Common myeloid progenitor, CD34-positive (primary cell): Measurements from ENCODE around the gene RBFOX2.

Source experiments
- CTCF ChIA-PET: fragments of 350-600 bp; sonication (Branson Sonifier 250); formaldehyde crosslinking; loops from one replicate; lab custom pipeline; 2021; ENCODE audit warnings: antibody characterized with exemption; lab: Charles Lee
- POLR2A ChIA-PET: fragments of 350-600 bp; sonication (Branson Sonifier 250); formaldehyde crosslinking; loops from one replicate; lab custom pipeline; 2021; ENCODE audit warnings: antibody characterized with exemption; lab: Charles Lee
- DNase-seq, 3 donors: peaks; one replicate each; pipeline versions ENCODE4 v3.0.0 to v3.0.0-alpha.2; 2013
- H3K27ac ChIP-seq, 2 experiments: 1 replicate in 1 of 2; 2 replicates in 1 of 2; pipeline ENCODE4 v1.7.0; 2013; ENCODE audit warnings: inconsistent platforms in 2 of 2, low read length in 2 of 2, mild to moderate bottlenecking in 2 of 2, low read depth in 1 of 2, moderate library complexity in 1 of 2; ENCODE audit not compliant: severe bottlenecking in 2 of 2, insufficient read depth in 1 of 2, poor library complexity in 1 of 2
- H3K27me3 ChIP-seq, 5 experiments: replicated peaks in 2 of 5; 1 replicate in 3 of 5; 2 replicates in 2 of 5; pipeline versions ENCODE4 v1.6.1 to v1.7.0; 2013; ENCODE audit warnings: low read length in 4 of 5, mild to moderate bottlenecking in 2 of 5, moderate library complexity in 2 of 5, inconsistent platforms in 1 of 5; ENCODE audit not compliant: insufficient read depth in 5 of 5, control insufficient read depth in 4 of 5
- H3K36me3 ChIP-seq, 4 experiments: 1 replicate in 2 of 4; 2 replicates in 2 of 4; pipeline versions ENCODE4 v1.6.1 to v1.7.0; 2013; ENCODE audit warnings: low read length in 3 of 4, control low read depth in 1 of 4, mild to moderate bottlenecking in 1 of 4; ENCODE audit not compliant: control insufficient read depth in 4 of 4, insufficient read depth in 4 of 4
- H3K4me1 ChIP-seq, 4 experiments: 1 replicate in 3 of 4; 2 replicates in 1 of 4; pipeline versions ENCODE4 v1.6.1 to v1.7.1; 2013; ENCODE audit warnings: low read length in 3 of 4, mild to moderate bottlenecking in 3 of 4, control low read depth in 1 of 4, inconsistent platforms in 1 of 4, moderate library complexity in 1 of 4; ENCODE audit not compliant: control insufficient read depth in 4 of 4, insufficient read depth in 4 of 4; ENCODE audit errors: control extremely low read depth in 1 of 4
- H3K4me3 ChIP-seq, 7 experiments: 1 replicate in 4 of 7; 2 replicates in 3 of 7; pipeline versions ENCODE4 v1.5.1 to v1.7.0; 2013; ENCODE audit warnings: mild to moderate bottlenecking in 7 of 7, low read length in 6 of 7, moderate library complexity in 6 of 7, inconsistent platforms in 2 of 7, low read depth in 2 of 7, control low read depth in 1 of 7; ENCODE audit not compliant: insufficient read depth in 4 of 7, control insufficient read depth in 1 of 7; ENCODE audit errors: extremely low read depth in 1 of 7
- H3K9me3 ChIP-seq, 5 experiments: 1 replicate in 4 of 5; 2 replicates in 1 of 5; pipeline versions ENCODE4 v1.6.1 to v1.7.1; 2013; ENCODE audit warnings: low read length in 4 of 5, mild to moderate bottlenecking in 2 of 5, inconsistent platforms in 1 of 5, low read depth in 1 of 5, moderate library complexity in 1 of 5; ENCODE audit not compliant: control insufficient read depth in 4 of 5, insufficient read depth in 2 of 5; ENCODE audit errors: control extremely low read depth in 1 of 5
- WGBS: methylation state at CpG from one replicate; pipeline ENCODE4 v1.1.5; 2013; ENCODE audit not compliant: insufficient coverage; 5-methylcytosine and 5-hydroxymethylcytosine counted together

RBFOX2 gene

DNA sequence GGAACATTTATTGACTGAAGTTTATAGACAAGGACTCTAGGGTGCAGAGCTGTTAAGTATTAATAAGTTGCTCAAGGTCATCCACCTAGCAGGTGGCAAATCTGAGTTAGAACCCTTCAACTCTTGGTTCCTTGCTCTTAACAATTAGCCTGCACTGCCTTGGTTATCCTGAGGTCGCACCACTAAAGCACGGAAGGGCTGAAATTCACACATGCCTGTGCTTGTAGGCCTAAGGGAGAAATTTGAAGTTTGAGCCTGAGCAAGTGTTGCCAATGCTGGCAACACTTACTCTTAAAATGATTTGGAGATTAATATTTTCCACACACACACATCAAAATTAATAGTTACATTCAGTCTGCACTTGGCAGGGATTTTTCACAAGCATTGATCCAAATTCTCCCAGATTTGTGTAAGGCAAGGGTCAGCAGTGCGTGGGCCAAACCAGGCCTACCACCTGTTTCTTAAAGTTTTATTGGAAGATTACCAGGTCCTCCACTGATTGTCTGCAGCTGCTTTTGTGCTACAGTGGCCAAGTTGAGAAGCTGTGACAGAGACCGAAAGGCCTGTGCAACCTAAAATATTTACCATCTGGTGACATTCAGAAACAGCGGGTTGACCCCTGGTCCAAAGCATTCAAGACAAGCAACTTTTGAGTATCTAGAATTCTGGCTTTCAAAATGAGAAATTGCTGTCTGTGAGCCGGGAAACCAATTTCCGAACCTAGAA, 294.7 kb downstream of the RBFOX2 start:
- Histone ChIP-seq H3K27ac (no peak overlapping the region), H3K9me3 (no peaks in the 10 kb centered on the region), H3K36me3 (peaks cover 0 to 1% (median 0%) of the 10 kb centered on the region in 4 experiments), H3K27me3 (peaks cover 0 to 7% (median 0%) of the 10 kb centered on the region in 5 experiments), H3K4me3 (no peak overlapping the region), H3K4me1 (no peaks in the 10 kb centered on the region)
- ChIA-PET CTCF (no interaction called here), POLR2A (no interaction called here)
- DNase-seq: no peak
- whole genome bisulfite sequencing: 76% methylated on average over 3 of the region's 7 CpGs

DNA sequence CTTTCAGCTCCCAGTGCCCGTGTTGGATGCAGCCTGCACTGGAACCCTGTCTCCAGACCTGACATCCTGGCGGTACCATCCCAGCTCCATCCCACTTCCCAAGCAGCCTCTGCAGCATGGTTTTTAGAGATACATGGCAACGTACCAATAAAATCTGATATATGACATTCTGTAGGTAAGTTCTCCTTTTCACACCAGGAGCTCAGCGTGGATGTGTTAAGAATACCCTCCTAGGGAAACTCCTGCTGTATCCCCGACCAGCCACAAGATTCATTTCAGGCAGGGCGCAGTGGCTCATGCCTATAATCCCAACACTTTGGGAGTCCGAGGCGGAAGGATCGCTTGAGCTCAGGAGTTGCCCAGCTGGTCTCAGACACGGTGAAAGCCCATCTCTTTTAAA, 295.6 kb downstream of the RBFOX2 start:
- no peaks in the 10 kb centered on the region for H3K4me1 ChIP-seq
- no peaks in the 10 kb centered on the region for H3K36me3 ChIP-seq
- WGBS: 98% methylated on average over 9 of the region's 10 CpGs
- H3K4me3 ChIP-seq: no peak overlapping the region
- H3K27ac ChIP-seq: no peak overlapping the region
- CTCF ChIA-PET: interaction anchor here (1.0 kb wide), 1 partner anchor 191 kb away, joined by 3 read pairs; no protein-coding TSS in a partner anchor
- peaks cover 0 to 7% (median 0%) of the 10 kb centered on the region in 5 experiments for H3K27me3 ChIP-seq
- DNase-seq: no peak
- POLR2A ChIA-PET: no interaction called here
- H3K9me3 ChIP-seq: no peaks in the 10 kb centered on the region

DNA sequence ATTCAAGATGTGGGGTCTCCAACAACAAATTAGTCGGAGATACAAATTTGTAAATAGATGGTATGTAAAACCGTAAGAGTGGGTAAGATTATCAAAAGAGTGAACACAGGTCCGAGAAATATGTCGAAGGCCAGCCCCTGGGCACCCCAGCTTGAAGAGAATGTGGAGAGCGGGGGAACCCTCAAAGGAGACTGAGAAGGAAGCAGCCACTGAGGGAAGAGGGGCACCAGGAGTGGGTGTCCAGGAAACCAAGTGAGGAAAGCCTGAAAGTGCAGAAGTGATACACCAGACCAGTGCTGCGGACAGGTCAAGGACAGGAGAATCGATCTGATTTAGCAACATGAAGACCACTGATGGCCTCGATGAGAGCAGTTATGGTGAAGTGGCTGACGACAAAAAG, 296.5 kb downstream of the RBFOX2 start:
- peak overlapping the region in 1 of 7 experiments; percentile 3 for H3K4me3 ChIP-seq
- no peak for DNase-seq
- peaks cover 0 to 7% (median 0%) of the 10 kb centered on the region in 5 experiments for H3K27me3 ChIP-seq
- whole genome bisulfite sequencing: 100% methylated on average over 9 of the region's 9 CpGs
- ChIA-PET CTCF (no interaction called here), POLR2A (no interaction called here)
- H3K4me1 ChIP-seq: no peaks in the 10 kb centered on the region
- no peaks in the 10 kb centered on the region for H3K36me3 ChIP-seq
- H3K27ac ChIP-seq: no peak overlapping the region
- no peaks in the 10 kb centered on the region for H3K9me3 ChIP-seq

DNA sequence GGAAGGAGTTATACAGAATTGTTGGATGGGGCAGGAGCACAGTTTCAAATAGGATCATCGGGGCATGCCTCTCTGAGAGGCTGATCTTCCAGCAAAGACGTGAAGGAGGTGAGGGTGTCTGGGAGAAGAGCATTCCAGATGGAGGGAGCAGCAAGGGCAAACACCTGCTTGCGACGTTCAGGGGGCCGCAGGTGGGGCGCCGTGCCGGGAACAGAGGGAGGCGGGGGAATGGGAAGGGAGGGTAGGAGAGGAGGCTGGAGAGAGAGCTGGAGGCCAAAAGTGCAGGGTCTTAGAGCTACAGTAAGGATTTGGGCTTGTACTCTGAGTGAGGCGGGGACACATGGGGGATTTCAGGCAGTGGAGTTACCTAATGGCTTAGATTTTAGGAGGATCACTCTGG, 297.3 kb downstream of the RBFOX2 start:
- Histone ChIP-seq H3K27ac (no peak overlapping the region), H3K4me1 (no peaks in the 10 kb centered on the region), H3K36me3 (no peaks in the 10 kb centered on the region), H3K4me3 (no peak overlapping the region), H3K9me3 (no peaks in the 10 kb centered on the region), H3K27me3 (peaks cover 0 to 7% (median 0%) of the 10 kb centered on the region in 5 experiments)
- WGBS: 85% methylated on average over 9 of the region's 10 CpGs
- no peak for DNase-seq
- ChIA-PET CTCF (no interaction called here), POLR2A (interaction anchor here (0.6 kb wide), 1 partner anchor 152 kb away, joined by 3 read pairs; no protein-coding TSS in a partner anchor)

DNA sequence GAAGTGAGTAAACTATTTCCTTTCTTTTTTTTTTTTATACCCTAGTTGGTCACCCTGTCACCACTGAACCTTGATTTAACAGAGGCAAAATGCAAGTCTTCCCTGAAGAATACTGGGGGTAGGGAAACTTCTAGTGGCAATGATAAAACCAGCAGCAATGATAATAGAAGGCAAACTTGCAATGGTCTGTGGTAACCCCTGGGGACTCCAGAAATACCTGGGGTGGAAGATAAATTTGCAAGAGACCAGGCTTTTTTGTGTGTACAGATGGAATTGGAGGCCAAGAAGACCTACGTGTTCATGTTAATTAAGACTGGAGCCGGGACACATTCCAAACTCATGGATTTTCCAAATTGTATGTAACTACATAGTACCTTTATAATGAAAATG, 299.3 kb downstream of the RBFOX2 start:
- ChIA-PET CTCF (no interaction called here), POLR2A (no interaction called here)
- H3K9me3 ChIP-seq: no peaks in the 10 kb centered on the region
- peaks cover 0 to 7% (median 0%) of the 10 kb centered on the region in 5 experiments for H3K27me3 ChIP-seq
- no peak overlapping the region for H3K27ac ChIP-seq
- no peak for DNase-seq
- H3K36me3 ChIP-seq: no peaks in the 10 kb centered on the region
- no peaks in the 10 kb centered on the region for H3K4me1 ChIP-seq
- no CpG with 5 or more reads among the region's 2 CpGs for WGBS
- H3K4me3 ChIP-seq: no peak overlapping the region

DNA sequence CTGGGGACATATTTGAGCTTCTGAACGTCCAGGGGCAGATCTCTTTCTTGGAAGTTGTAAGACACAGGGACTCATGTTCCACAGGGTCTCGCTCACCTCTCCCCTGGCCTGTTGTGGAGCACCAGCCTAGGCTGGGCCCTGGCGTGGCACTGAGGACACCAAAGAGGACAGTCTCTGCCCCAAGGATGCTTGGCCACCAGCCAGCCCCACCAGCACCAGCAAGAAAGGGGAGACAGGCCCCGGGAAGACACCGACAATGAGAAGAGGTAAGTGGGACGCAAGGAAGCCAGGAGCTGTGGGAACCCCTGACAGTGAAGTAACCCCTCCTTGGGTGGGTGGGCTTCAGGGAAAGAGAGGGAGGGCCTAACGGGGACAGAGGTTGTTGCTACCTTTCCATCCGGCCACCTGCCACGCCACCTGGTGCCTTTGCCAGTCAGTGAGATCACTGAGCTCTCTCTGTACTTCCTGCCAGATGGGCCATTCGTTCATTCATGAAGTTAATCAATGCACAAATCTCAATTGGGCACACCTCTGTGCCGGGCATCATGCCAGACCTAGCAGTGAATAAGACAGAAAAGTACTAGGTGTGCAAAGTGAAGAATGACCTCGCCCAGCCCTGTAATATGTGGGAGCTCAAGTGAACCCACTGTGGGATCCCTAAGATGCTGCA, 299.9 kb downstream of the RBFOX2 start:
- H3K27me3 ChIP-seq: peaks cover 0 to 7% (median 0%) of the 10 kb centered on the region in 5 experiments

DNA sequence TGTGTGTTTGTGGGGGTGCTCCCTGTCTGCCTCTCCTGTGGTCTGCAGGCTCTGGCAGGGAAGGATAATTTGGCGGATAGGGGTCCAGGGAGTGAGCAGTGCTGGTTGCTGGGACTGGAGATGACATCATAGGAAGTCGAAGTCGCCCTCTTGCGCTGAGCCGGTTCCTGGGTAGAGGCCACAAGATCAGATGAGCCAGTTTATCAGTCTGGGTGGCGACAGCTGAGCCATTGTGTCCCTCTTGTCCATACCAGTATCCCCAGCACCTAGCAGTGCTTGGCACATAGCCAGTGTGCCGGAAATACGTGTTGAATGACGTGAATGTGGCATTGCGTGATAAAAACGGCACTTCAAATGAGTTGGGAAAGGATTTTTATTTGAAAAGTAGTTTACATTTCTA, 301.2 kb downstream of the RBFOX2 start:
- POLR2A ChIA-PET: no interaction called here
- CTCF ChIA-PET: no interaction called here
- no peaks in the 10 kb centered on the region for H3K36me3 ChIP-seq
- H3K9me3 ChIP-seq: no peaks in the 10 kb centered on the region
- 90% methylated on average over 6 of the region's 11 CpGs for WGBS
- peaks cover 0 to 1% (median 0%) of the 10 kb centered on the region in 4 experiments for H3K4me1 ChIP-seq
- H3K27me3 ChIP-seq: peaks cover 0 to 7% (median 0%) of the 10 kb centered on the region in 5 experiments
- H3K4me3 ChIP-seq: no peak overlapping the region
- peak in 1 of 3 donors; percentile 10 for DNase-seq
- H3K27ac ChIP-seq: no peak overlapping the region

More for the DNA sequence above, 299.9 kb downstream of the RBFOX2 start:
- H3K36me3 ChIP-seq: no peaks in the 10 kb centered on the region
- ChIA-PET CTCF (interaction anchor here (1.0 kb wide), 1 partner anchor 12 kb away, joined by 3 read pairs; no protein-coding TSS in a partner anchor), POLR2A (no interaction called here)
- WGBS: 94% methylated on average over 10 of the region's 12 CpGs
- H3K4me3 ChIP-seq: no peak overlapping the region
- DNase-seq: no peak
- H3K27ac ChIP-seq: no peak overlapping the region
- H3K9me3 ChIP-seq: no peaks in the 10 kb centered on the region
- no peaks in the 10 kb centered on the region for H3K4me1 ChIP-seq
